Measurements from ENCODE around the gene DEFB124.
"Not testable (repeated sequence)": the region's sequence is repeated elsewhere in the genome, so short reads cannot be mapped to it uniquely, and the experiment has no call there.

The DEFB124 gene

DNA sequence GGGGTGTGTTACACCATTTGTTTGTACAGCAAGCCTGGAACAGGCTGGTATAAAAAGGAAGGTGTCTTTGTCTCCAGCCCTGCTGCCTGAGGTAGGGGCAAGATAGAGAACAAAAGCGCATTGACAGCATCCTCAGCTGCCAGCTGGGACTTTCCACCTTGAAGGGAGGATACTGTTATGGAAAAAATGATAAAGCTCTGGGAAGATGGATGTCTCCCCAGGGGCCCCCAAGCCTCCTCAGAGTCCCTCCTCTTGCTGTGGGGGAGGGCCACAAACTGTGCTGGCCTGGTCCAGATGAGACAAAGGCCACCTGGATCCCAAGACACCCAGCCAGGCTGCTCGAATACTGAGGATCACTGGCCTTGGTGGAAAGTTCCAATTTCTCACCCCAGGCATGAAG is 13.2 kb upstream of the DEFB124 start:
- no peak for DNase-seq (ENCODE audit: low spot score)

DNA sequence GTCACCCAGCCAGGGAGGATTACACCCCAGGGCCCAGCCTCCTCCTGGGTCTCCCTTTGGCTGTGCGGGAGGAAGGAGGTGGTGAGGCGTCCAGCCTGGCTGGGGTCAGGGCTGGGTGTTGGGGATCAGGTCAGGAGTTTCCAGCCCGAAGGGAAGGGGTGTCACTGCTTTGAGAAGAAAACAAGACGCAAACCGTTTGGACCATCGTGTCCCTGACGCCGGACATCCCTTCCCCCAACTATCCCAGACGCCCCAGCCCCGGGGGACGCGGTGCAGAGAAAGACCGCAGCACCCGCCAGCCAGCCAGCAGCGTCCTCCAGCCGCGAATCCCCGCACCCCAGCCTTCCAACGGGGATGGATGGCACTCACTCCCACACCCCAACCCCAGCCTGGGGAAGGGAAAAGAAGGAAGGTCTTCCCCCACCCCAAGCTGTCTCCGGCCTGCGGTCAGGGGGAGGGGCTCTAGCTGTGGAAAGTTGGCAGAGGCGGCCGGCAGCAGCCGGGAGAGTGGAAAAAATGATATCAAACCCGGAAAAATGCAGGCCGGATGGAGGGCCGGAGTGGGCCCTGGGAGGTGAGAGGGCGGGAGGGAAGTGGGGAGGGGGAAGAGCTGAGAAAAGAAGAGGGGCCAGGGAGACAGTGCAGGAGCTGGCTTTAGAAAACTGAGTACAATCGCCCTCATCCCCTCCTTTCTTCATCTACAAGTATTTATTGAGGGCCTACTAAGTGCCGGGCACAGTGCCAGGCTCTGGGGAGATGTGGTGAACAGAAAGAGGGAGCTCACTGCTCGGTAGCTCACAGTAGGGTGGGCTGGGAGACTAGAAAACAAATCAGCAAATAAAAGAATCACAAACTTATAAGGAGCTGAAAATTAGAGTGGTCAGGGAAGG is 10.8 kb upstream of the DEFB124 start:
- DNase-seq (ENCODE audit: low spot score): no peak

DNA sequence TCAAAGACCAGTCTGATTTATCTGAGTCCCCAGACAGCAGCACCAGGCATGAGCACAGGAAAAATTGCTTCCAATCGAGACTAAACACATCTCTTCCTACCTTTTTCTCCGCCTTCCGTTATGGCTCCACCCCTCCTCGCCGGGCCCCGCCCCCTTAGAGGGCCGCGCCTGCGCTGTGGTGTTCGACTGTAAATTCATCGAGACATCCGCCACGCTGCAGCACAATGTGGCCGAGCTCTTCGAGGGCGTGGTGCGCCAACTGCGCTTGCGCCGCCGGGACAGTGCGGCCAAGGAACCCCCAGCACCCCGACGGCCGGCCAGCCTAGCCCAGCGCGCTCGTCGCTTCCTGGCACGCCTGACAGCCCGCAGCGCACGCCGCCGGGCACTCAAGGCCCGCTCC is 9.1 kb upstream of the DEFB124 start:
- DNase-seq (ENCODE audit: low spot score): no peak

DNA sequence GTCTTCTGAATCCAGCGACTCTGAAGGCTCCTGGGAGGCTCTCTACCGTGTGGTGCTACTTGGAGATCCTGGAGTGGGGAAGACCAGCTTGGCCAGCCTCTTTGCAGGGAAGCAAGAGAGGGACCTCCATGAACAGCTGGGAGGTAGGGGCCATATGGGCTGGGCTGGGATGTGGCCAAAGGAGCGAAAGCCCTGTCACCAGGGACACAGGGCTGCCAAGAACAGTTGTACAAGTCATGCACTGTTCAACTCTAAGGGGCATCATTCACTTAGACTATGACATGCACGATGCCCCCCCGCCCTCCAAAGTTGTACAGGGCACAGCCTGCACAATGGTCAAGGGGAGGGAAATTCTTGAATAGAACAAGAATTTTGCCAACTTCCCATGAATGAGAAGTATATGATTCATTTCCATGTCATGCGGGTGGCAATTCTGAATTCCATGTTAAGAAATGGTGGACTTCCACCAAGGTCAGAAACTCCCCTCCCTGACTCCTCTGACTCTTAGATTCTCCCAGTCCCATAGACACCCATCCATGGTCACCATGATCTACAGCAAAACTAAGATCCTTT is 1.8 kb upstream of the DEFB124 start:
- DNase-seq (ENCODE audit: low spot score): no peak

DNA sequence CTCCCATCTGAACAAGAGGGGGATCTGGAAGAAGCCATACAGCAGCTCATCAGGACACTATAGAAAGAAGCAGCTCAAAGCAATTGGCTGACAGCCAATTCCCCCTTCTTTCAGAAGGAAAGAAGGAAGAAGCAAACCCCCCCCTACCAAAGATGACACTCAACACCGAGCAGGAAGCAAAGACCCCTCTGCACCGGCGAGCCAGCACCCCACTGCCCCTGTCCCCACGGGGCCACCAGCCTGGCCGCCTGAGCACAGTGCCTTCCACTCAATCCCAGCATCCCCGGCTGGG is 1.3 kb upstream of the DEFB124 start:
- no peak for DNase-seq (ENCODE audit: low spot score)

DNA sequence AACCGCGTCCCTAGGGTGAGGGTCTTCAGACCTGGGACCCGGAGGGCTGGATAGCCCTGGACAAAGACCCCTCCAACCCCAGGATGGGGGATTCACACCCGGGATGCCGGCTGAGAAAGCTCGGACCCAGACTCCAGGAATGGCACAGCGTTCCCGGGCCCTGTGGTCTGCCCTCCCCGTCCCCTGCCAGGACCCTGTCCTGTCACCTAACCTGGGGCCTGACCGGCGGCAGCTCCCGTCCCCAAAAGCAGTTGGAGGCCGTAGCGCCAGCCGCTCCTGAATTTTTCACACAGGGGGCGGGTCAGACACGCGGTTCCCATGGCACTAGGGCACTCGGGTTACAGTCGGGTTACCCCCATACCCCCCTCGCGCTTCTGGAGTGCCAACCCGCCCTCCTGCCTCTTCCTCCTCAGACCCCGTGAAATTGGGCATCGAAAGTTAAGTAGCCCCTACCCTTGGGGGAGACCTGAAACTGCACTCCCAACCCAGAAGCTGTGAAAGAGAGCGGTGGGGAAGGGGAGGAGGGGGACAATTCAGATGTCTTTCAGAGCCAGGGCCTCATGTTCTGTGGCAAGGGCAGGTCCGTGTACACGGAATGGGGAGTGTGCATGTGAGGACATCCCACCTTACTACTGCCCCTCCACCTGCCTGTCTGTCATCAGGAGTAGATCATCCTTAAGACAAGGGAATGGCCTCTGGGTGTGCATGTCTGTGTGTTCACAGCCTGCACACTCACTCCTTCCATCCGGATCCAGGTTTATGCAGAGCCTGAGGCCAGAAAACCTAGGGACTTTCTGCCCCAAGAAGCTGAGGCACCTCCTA is 756 bp upstream of the DEFB124 start:
- no peak for DNase-seq (ENCODE audit: low spot score)

DNA sequence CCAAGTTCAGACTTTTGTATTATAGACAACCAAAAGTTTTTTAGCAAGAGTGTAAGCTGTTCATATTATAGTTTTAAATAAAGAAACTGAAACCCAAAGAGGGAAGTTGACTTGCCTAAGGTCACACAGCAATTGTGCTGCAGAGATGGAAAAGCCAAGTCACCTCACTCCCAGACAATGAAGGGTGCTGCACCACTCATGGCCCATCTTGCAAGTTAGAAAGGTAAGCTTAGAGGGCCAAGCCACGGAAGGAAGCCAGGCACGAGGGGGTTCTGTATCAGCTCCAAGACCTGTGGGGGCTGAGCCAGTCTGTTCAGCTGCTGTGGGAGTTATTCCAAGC is 860 bp downstream of the DEFB124 start:
- DNase-seq (ENCODE audit: low spot score): no peak

DNA sequence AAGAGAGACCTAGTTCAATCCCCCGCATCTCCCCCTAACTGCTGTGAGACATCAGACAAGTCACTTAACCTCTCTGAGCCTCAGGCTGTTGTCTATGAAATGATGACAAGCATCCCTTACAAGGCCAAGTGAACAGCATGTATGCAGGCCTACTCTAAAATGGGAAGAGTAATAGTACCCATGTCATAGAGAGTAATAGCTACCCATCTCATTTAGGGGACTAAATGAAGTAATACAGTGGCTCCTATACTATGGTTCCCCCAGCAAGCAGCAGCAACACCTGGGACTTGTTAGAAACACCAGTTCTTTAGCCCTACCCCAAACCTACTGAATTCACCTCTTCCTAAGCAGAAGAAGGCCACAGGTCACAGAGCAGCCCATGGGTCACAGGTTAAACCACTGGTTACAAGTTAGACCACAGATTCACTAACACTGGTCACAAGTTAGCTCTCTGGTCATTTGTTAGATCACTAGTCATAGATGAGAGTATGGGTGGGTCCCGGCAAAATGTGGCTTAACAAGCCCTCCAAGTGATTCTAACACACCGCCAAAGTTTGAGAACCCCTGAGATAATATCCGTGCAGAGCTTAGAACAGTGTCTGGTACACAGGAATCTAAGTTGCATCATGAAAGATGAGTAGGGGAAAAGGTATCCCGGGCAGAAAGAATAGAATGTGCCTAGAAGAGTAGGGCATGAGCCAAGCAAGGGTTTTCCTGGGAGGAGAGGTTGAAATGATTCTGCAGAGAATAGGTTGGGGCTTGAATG is 1.4 kb downstream of the DEFB124 start:
- DNase-seq (ENCODE audit: low spot score): no peak

DNA sequence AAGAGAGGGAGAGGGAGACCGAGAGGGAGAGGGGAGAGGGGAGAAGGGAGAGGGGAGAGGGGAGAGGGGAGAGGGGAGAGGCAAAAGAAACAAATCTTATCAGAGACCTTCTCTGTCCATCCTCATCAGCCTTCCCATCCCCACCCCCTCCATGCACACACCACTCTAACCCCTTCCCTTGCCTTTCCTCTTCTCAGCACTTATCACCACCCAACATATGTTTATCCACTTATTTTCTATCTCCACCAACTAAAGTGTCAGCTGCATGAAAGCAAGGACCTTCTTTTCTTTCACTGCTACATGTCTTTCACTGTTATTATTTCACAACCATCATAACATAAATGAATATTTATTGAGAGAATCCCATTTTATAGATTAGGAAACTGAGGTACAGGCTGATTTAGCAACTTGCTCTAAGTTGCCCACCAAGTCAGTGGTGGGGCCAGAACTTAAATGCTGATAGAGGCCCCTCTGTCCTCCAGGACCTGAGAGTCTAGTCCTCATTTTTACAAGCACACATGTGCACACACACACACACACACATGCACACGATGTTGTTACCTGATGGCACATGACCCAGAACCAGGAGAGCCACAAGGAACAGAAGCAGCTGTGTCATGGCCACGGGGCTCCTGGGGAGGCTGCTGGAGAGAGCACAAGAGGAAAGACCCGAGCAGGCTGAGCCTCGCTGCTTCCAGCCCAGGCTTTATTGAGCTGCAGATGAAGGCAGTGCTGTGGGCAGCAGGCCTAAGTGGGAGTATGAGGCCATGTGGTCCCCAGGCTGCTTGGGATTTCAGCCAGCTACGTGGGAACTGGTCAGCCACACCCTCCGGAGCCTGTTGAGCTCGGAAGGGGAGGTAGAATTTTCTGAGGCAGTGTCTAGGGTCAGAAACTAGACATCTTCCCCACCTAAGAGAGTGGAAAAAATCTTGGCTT is 2.3 kb downstream of the DEFB124 start:
- DNase-seq (ENCODE audit: low spot score): no peak

DNA sequence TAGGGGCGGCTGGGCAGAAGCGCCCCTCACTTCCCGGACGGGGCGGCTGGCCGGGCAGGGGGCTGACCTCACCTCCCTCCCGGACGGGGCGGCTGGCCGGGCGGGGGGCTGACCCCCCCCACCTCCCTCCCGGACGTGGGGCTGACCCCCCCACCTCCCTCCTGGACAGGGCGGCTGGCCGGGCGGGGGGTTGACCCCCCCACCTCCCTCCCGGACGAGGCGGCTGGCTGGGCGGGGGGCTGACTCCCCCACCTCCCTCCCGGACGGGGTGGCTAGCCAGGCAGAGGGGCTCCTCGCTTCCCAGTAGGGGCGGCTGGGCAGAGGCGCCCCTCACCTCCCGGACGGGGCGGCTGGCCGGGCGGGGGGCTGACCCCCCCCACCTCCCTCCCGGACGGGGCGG is 4.0 kb downstream of the DEFB124 start:
- DNase-seq (ENCODE audit: low spot score): not testable (repeated sequence)

DNA sequence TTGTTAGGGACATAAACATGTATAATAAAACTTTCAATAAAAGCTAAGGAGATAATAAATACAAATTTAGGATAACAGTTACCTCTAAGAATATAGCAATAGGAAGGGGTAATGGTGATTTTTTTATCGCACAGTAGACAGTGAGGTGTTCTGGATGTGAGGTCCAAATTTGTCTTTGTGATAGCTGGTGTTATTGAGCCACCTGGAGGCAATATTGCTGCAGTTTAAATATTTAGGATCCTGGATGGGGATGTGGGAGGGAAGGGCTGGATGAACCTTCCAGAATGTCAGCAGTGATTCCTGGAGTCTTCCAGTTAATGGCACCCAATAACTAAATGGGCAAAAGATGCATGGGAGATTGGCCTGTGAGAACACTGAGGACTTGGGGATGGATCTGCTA is 20.6 kb downstream of the DEFB124 start:
- no peak for DNase-seq (ENCODE audit: low spot score)

DNA sequence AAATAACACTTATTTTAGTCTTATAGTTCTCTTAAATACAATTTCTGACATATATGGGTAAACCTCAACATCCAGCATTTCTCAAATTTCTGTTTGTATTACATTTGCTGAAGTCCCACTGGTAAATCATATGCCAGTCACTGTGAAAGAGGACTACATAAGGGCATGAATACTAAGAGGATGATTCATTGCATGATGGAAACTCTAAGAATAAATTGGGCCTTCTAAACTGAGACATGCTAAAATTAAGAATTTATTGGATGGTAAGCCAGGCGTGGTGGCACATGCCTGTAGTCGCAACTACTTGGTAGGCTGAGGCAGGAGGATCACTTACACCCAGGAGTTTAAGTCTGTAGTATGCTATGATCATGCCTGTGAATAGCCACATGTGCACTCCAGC is 22.4 kb downstream of the DEFB124 start:
- DNase-seq (ENCODE audit: low spot score): no peak

DNA sequence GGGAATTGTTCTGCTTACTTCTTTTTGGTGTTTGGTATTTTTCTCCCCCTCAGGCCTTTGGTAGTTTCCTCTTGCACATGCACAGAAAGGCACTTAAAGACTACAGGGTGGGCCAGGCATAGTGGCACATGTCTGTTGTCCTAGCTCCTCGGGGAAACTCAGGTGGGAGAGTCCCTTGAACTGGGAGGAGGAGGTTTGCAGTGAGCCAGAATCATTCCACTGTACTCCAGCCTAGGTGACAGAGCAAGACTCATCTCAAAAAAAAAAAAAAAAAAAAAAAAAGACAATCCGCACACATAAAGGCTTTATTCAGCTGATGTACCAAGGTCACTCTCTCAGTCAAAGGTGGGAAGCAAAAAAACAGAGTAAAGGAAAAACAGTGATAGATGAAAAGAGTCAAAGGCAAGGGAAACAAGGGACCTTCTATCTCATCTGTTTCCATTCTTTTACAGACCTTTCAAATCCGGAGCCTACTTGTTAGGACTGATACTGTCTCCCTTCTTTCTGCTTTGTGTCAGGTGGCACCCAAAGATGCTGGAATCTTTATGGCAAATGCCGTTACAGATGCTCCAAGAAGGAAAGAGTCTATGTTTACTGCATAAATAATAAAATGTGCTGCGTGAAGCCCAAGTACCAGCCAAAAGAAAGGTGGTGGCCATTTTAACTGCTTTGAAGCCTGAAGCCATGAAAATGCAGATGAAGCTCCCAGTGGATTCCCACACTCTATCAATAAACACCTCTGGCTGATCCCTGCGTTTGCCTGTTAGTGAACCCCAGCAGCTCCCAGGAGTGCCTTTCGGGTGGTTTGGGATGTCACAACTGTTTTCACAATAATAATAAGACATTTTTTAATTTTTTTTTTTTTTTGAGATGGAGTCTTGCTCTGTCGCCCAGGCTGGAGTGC is 25.2 kb downstream of the DEFB124 start:
- no peak for DNase-seq (ENCODE audit: low spot score)

DNA sequence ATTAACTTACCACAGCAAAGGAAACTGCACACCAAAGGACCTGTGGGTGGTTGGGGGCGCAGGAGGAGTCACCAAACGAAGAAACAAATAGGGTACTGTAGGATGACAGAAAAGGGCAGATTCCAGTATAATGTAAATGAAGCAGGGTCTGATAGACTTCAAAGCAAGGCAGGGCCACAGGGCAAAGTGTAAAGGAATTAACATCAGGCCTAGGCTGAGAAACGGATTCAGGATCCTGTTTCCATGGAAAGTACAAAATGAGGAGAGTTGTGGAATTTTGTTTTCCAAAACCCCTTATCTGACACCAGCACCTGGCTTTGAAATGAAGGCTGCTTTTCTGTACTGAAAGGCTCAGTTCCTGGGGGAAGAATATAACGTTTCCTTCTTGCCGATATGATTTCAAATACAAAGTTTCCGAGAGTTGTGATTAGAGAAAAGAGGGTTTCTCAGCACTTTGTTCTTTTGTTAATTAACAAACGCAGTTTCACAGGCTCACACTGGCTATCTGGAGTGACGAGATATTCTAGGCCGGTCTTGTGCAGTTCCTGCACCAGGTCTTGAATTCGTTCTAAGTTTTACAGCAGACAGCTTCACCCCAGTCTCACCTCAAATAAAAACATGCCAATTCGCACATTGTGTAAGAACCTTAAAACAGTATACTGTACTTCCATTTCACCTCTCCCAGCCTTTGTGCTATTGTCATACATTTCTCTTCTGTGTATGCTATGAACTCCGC is 28.7 kb downstream of the DEFB124 start:
- DNase-seq (ENCODE audit: low spot score): no peak

DNA sequence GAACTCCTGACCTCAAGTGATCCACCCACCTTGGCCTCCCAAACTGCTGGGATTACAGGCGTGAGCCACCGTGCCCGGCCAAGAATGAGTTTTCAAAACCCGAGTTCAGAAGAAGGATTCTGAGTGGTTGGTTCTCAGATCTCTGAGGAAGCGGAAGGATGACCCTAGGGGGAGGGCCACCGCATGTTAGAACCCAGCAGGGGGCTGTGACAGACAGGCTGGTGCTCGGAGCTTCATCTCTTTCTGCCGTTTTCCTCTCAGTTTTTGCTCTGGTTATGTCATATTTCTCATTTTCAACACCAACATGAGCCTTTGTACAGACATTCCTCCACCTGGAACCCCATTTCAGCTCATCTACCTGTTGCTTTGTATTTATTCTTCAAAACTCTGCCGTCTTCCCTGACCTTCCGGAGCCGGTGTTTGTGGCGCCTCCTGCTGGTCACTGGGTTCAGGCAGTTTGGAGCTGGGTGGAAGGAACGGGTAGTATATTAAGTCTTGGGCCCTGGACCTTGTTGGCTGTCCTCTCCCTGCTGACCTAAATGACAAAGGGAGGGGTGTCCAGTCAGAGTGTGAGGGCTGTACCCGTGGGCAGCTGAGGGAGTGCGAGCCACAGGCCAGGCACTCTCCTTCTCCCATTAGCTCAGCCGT is 34.8 kb downstream of the DEFB124 start, which contains the start of gene DEFB123:
Gene DEFB123 (plus strand): TSS at position 621 of the 648 bp plus-strand sequence. CDS start 67 bp downstream, outside the sequence.
- no peak for DNase-seq (ENCODE audit: low spot score)

DNA sequence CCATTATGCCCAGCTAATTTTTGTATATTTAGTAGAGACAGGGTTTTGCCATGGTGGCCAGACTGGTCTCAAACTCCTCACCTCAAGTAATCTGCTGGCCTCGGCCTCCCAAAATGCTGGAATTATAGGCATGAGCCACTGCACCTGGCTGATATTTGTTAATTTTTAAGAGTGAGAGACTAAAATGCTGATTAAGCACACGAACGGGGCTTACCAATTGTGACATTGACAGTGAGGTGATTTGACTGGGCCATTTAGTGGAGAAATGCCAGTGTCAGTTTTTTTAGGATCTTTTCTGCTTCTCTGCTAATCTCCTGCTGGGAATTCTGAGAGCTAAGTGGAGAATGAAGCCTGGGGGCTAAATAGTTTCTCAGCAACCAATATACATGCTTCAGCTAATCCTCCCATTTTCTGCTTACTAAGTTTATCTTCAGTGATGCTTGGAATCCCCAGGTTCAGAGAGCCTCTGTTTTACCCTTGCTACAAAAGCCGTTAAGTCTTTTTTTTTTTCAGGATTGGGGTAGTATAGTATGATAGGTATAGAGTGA is 44.3 kb downstream of the DEFB124 start:
- DNase-seq (ENCODE audit: low spot score): no peak

DNA sequence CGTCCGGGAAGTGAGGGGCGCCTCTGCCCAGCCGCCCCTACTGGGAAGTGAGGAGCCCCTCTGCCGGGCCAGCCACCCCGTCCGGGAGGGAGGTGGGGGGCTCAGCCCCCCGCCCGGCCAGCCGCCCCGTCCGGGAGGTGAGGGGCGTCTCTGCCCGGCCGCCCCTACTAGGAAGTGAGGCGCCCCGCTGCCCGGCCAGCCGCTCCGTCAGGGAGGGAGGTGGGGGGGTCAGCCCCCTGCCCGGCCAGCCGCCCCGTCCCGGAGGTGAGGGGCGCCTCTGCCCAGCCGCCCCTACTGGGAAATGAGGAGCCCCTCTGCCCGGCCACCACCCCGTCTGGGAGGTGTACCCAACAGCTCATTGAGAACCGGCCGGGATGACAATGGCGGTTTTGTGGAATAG is 47.4 kb downstream of the DEFB124 start:
- not testable (repeated sequence) for DNase-seq (ENCODE audit: low spot score)

DNA sequence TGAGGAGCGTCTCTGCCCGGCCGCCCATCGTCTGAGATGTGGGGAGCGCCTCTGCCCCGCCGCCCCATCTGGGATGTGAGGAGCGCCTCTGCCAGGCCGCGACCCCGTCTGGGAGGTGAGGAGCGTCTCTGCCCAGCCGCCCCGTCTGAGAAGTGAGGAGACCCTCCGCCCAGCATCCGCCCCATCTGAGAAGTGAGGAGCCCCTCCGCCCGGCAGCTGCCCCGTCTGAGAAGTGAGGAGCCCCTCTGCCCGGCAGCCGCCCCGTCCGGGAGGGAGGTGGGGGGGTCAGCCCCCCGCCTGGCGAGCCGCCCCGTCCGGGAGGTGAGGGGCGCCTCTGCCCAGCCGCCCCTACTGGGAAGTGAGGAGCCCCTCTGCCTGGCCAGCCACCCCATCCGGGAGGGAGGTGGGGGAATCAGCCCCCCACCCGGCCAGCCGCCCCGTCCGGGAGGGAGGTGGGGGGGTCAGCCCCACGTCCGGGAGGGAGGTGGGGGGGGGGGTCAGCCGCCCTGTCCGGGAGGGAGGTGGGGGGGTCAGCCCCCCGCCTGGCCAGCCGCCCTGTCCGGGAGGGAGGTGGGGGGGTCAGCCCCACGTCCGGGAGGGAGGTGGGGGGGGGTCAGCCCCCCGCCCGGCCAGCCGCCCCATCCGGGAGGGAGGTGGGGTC is 47.9 kb downstream of the DEFB124 start:
- DNase-seq (ENCODE audit: low spot score): not testable (repeated sequence)
